AG10803 (cell line): ENCODE data around the gene ALAS1.

ENCODE experiments used
- DNase-seq: peaks from one replicate; pipeline ENCODE4 v3.0.0; 2010; ENCODE audit warnings: low read depth
- H3K4me3 ChIP-seq: 2 replicates; pipeline ENCODE4 v1.5.1; 2011; ENCODE audit warnings: mild to moderate bottlenecking, low read length, control low read depth
- CTCF ChIP-seq: conservative IDR thresholded peaks from 2 replicates; pipeline ENCODE4 v1.5.1; 2011; ENCODE audit warnings: mild to moderate bottlenecking, low read length, control low read depth, inconsistent platforms

ALAS1 gene

GRCh38 chr3:52198643-52199608 lies 966 bp downstream of the ALAS1 start:
- TF ChIP-seq CTCF, result no peak
- no peak for DNase-seq
- peak overlapping the region; percentile 83 for H3K4me3 ChIP-seq

- no peak for DNase-seq
- TF ChIP-seq CTCF, result no peak
- H3K4me3 ChIP-seq, result no peak overlapping the region
Measured at GRCh38 chr3:52200981-52201679, 3.2 kb downstream of the ALAS1 start.

GRCh38 chr3:52202384-52203077 lies 4.6 kb downstream of the ALAS1 start:
- no peak for TF ChIP-seq CTCF
- DNase-seq, result no peak
- H3K4me3 ChIP-seq, result no peak overlapping the region

- no peak overlapping the region for H3K4me3 ChIP-seq
- no peak for TF ChIP-seq CTCF
- DNase-seq, result peak; percentile 30
Measured at GRCh38 chr3:52203701-52204100, 5.7 kb downstream of the ALAS1 start.

- no peak for DNase-seq
- no peak for TF ChIP-seq CTCF
- H3K4me3 ChIP-seq, result no peak overlapping the region
Measured at GRCh38 chr3:52204337-52205073, 6.5 kb downstream of the ALAS1 start.

DNA sequence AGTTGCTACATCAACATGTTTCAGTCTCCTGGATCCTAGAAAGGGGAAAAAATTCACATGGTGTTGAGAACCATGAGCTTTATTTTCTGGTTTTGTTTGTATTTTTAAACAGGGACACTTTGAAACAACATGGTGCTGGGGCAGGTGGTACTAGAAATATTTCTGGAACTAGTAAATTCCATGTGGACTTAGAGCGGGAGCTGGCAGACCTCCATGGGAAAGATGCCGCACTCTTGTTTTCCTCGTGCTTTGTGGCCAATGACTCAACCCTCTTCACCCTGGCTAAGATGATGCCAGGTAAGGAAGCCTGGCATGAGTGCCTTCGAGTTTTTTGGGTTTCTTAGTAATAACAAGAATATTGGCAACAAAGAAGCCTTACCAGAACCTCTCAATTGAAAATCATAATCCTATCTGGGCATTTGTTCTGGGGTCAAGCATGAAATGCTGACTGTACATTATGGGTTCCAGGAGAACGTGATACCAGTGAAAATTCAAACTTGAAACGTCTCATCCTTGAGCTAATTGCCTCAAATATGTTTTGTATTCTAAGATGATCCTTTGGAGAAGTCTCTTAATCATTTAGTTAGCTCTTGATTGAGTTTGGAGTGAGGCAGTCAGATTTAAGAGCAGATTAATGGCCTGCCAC lies 7.9 kb downstream of the ALAS1 start:
- TF ChIP-seq CTCF, result no peak
- H3K4me3 ChIP-seq, result no peak overlapping the region
- no peak for DNase-seq
